ENCODE results near the gene CEP89. TPM values are rescaled to one million over a fixed set of nuclear protein-coding genes. Genes with fewer than 3 reads are reported as not detected.

The CEP89 gene
- total and polyA plus RNA-seq, 2 of the 4 experiments (the other 2 are of a cell fraction), result 7.2 to 17.4 TPM

GRCh38 chr19:32858559-32858958, 113.2 kb downstream of the CEP89 start:
- Histone ChIP-seq H3K4me1 (ENCODE audit: control insufficient read depth, insufficient read depth, low read length) (no peaks in the 10 kb centered on the region), H2BK120ac (ENCODE audit: low read depth, low read length) (no peak overlapping the region), H4K5ac (ENCODE audit: low read depth, low read length) (no peak overlapping the region), H2BK5ac (ENCODE audit: low read depth, low read length, poor library complexity, severe bottlenecking) (no peak overlapping the region), H4K91ac (ENCODE audit: insufficient read depth, low read depth, low read length) (no peak overlapping the region), H3K79me1 (ENCODE audit: low read depth in 1 of 2, low read length in 2 of 2) (no peaks in the 10 kb centered on the region), H3K56ac (ENCODE audit: extremely low read depth, insufficient read depth, low read length) (no peak overlapping the region), H3K4me3 (ENCODE audit: insufficient read depth, low read depth, low read length) (no peak overlapping the region), H4K20me1 (ENCODE audit: insufficient read depth, low read length) (no peaks in the 10 kb centered on the region), H2AK5ac (ENCODE audit: low read depth, low read length) (no peak overlapping the region), H3K4ac (ENCODE audit: low read depth, low read length) (no peak overlapping the region), H3K18ac (ENCODE audit: low read depth, low read length) (no peak overlapping the region), H2BK20ac (ENCODE audit: low read depth, low read length) (no peak overlapping the region), H2AK9ac (replicated peaks; ENCODE audit: low read depth, low read length, poor library complexity) (no peak overlapping the region), H2AFZ (replicated peaks; ENCODE audit: low read length, poor library complexity) (no peak overlapping the region), H3K14ac (replicated peaks; ENCODE audit: low read depth, low read length) (no peak overlapping the region), H2BK15ac (ENCODE audit: low read depth, low read length) (no peak overlapping the region), H3K36me3 (ENCODE audit: control insufficient read depth, insufficient read depth, low read length) (no peaks in the 10 kb centered on the region), H3K9me3 (ENCODE audit: control insufficient read depth, insufficient read depth, low read length) (no peaks in the 10 kb centered on the region), H3K9me1 (ENCODE audit: insufficient read depth, low read length) (no peaks in the 10 kb centered on the region), H3K4me2 (ENCODE audit: low read depth, low read length) (no peak overlapping the region), H4K8ac (ENCODE audit: low read depth in 2 of 2, low read length in 2 of 2) (no peak overlapping the region), H3K9ac (ENCODE audit: low read depth, low read length) (no peak overlapping the region), H3K23ac (ENCODE audit: low read depth, low read length) (no peak overlapping the region), H3K27me3 (ENCODE audit: control insufficient read depth, insufficient read depth, low read length) (no peaks in the 10 kb centered on the region), H3K27ac (ENCODE audit: insufficient read depth, low read length) (no peak overlapping the region)
- ATAC-seq (ENCODE audit: low read depth), result no peak
- BruUV-seq (replicated peaks), result no TSS peak
- ChIA-PET POLR2A (ENCODE audit: unreplicated experiment) (no interaction called here), CTCF (no interaction called here)
- DNase-seq, result no peak
- 100% methylated on average over 1 of the region's 10 CpGs; no CpG with 5 or more reads in 1 of the 2 experiments for WGBS, 2 experiments (ENCODE audit: extremely low coverage in 2 of 2, insufficient read length in 1 of 2)
- TF ChIP-seq, protein P1, sequence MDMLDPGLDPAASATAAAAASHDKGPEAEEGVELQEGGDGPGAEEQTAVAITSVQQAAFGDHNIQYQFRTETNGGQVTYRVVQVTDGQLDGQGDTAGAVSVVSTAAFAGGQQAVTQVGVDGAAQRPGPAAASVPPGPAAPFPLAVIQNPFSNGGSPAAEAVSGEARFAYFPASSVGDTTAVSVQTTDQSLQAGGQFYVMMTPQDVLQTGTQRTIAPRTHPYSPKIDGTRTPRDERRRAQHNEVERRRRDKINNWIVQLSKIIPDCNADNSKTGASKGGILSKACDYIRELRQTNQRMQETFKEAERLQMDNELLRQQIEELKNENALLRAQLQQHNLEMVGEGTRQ (IDR thresholded peaks at IDR 0.05; ENCODE audit: low read depth, low read length), result no peak
- no peak for TF ChIP-seq FOS (IDR thresholded peaks at IDR 0.05; ENCODE audit: low read depth, low read length)
- no peak for TF ChIP-seq CTCF (conservative IDR thresholded peaks at IDR 0.05; ENCODE audit: low read depth, low read length)
- TF ChIP-seq, protein P2, sequence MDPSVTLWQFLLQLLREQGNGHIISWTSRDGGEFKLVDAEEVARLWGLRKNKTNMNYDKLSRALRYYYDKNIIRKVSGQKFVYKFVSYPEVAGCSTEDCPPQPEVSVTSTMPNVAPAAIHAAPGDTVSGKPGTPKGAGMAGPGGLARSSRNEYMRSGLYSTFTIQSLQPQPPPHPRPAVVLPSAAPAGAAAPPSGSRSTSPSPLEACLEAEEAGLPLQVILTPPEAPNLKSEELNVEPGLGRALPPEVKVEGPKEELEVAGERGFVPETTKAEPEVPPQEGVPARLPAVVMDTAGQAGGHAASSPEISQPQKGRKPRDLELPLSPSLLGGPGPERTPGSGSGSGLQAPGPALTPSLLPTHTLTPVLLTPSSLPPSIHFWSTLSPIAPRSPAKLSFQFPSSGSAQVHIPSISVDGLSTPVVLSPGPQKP (IDR thresholded peaks at IDR 0.05; ENCODE audit: borderline replicate concordance, low read depth, low read length), result no peak
- TF ChIP-seq MAZ (IDR thresholded peaks at IDR 0.05; ENCODE audit: borderline replicate concordance, low read depth, low read length), result no peak
- TF ChIP-seq CHD1 (IDR thresholded peaks at IDR 0.05; ENCODE audit: low read depth, low read length), result no peak
- TF ChIP-seq MAFK (IDR thresholded peaks at IDR 0.05; ENCODE audit: low read depth, low read length), result no peak
- no peak for TF ChIP-seq RFX5 (IDR thresholded peaks at IDR 0.05; ENCODE audit: low read depth, low read length)
- no peak for TF ChIP-seq BHLHE40 (IDR thresholded peaks at IDR 0.05; ENCODE audit: low read depth, low read length)
- no peak for TF ChIP-seq NFE2L2 (IDR thresholded peaks at IDR 0.05; ENCODE audit: low read depth, low read length)
- TF ChIP-seq RAD21 (IDR thresholded peaks at IDR 0.05; ENCODE audit: low read length), result no peak
- no peak for TF ChIP-seq CEBPB (IDR thresholded peaks at IDR 0.05; ENCODE audit: low read depth, low read length)
- TF ChIP-seq SMC3 (IDR thresholded peaks at IDR 0.05; ENCODE audit: low read depth, low read length), result no peak
- no peak for TF ChIP-seq POLR2A (IDR thresholded peaks at IDR 0.05; ENCODE audit: low read depth, low read length)
- TF ChIP-seq RCOR1 (IDR thresholded peaks at IDR 0.05; ENCODE audit: insufficient replicate concordance, low read length), result no peak
- TF ChIP-seq MXI1 (IDR thresholded peaks at IDR 0.05; ENCODE audit: borderline replicate concordance, low read depth, low read length), result no peak
- dilution Hi-C loops (cut with HindIII; ENCODE audit: low sequenced_read_pairs, unreplicated experiment), result no loop called here
- in situ Hi-C loops (cut with MboI; ENCODE audit: low sequenced_read_pairs), result no loop called here
- intact Hi-C loops (cut with micrococcal nuclease), result no loop called here

Measured in IMR-90 (cell line).